Measurements from ENCODE around the gene CNTLN.
"Not testable (repeated sequence)": the region's sequence is repeated elsewhere in the genome, so short reads cannot be mapped to it uniquely, and the experiment has no call there.

CNTLN gene

GRCh38 chr9:17134396-17135294 lies at the start of gene CNTLN:
Gene CNTLN, plus strand, starts transcription at chr9:17135040. Its CDS starts 26 bp downstream, at chr9:17135066.
- peak; percentile 86 for DNase-seq

- DNase-seq: no peak
Measured at GRCh38 chr9:17088566-17088965, 46.3 kb upstream of the CNTLN start.

- no peak for DNase-seq
Measured at GRCh38 chr9:17090041-17090440, 44.8 kb upstream of the CNTLN start.

GRCh38 chr9:17116400-17116837 lies 18.4 kb upstream of the CNTLN start:
- no peak for DNase-seq

- no peak for DNase-seq
Measured at GRCh38 chr9:17117372-17117771, 17.5 kb upstream of the CNTLN start.

GRCh38 chr9:17120203-17120602 lies 14.6 kb upstream of the CNTLN start:
- DNase-seq: no peak

GRCh38 chr9:17121264-17121663 lies 13.6 kb upstream of the CNTLN start:
- DNase-seq: no peak

GRCh38 chr9:17130291-17130690 lies 4.5 kb upstream of the CNTLN start:
- DNase-seq: no peak

- no peak for DNase-seq
Measured at GRCh38 chr9:17130725-17131124, 4.1 kb upstream of the CNTLN start.

- DNase-seq: no peak
Measured at GRCh38 chr9:17131494-17131893, 3.3 kb upstream of the CNTLN start.

GRCh38 chr9:17135295-17136160 lies 688 bp downstream of the CNTLN start:
- DNase-seq: peak; percentile 36

GRCh38 chr9:17137566-17137965 lies 2.7 kb downstream of the CNTLN start:
- no peak for DNase-seq

GRCh38 chr9:17138503-17138902 lies 3.7 kb downstream of the CNTLN start:
- DNase-seq: no peak

GRCh38 chr9:17140418-17140817 lies 5.6 kb downstream of the CNTLN start:
- no peak for DNase-seq

- DNase-seq: no peak
Measured at GRCh38 chr9:17148324-17148723, 13.5 kb downstream of the CNTLN start.

GRCh38 chr9:17159469-17159868 lies 24.6 kb downstream of the CNTLN start:
- no peak for DNase-seq

GRCh38 chr9:17160327-17160726 lies 25.5 kb downstream of the CNTLN start:
- DNase-seq: no peak

GRCh38 chr9:17165764-17166163 lies 30.9 kb downstream of the CNTLN start:
- DNase-seq: no peak

GRCh38 chr9:17166346-17166745 lies 31.5 kb downstream of the CNTLN start:
- DNase-seq: no peak

- DNase-seq: no peak
Measured at GRCh38 chr9:17171309-17172094, 36.7 kb downstream of the CNTLN start.

- DNase-seq: not testable (repeated sequence)
Measured at GRCh38 chr9:17177496-17177895, 42.7 kb downstream of the CNTLN start.

- DNase-seq: no peak
Measured at GRCh38 chr9:17185481-17186029, 50.7 kb downstream of the CNTLN start.

GRCh38 chr9:17191082-17191481 lies 56.2 kb downstream of the CNTLN start:
- no peak for DNase-seq

Data from GDM1 (cell line).